ENCODE measurements around the gene STK39.

GRCh38 chr2:167961536-167962048 lies 285.8 kb downstream of the STK39 start:
- no peak for TF ChIP-seq CTCF (IDR thresholded peaks at IDR 0.05)
- no peak for TF ChIP-seq POLR2A (IDR thresholded peaks at IDR 0.05)
